ENCODE measurements around the gene OR52D1.

OR52D1 gene

DNA sequence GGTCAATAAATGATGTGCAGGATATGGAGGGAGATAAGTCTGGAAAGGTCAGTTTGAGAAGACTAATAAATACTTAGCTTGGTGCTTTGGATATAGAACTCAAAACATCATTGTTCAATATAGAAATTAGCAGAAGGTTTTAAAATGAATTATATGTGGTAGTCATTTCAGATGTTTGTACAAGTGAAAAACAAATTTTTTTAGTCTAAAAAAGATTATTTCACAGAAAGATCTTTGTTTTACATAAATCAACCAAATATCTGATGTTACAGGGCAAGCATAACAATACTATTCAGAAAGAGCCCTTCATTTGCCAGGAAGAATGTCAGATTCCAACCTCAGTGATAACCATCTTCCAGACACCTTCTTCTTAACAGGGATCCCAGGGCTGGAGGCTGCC lies at the start of gene OR52D1:
TSS of gene OR52D1 (plus strand) at position 301 of the 400 bp plus-strand sequence. CDS start at position 323, 22 bp downstream.
- no peak for DNase-seq (ENCODE audit: low read depth)

DNA sequence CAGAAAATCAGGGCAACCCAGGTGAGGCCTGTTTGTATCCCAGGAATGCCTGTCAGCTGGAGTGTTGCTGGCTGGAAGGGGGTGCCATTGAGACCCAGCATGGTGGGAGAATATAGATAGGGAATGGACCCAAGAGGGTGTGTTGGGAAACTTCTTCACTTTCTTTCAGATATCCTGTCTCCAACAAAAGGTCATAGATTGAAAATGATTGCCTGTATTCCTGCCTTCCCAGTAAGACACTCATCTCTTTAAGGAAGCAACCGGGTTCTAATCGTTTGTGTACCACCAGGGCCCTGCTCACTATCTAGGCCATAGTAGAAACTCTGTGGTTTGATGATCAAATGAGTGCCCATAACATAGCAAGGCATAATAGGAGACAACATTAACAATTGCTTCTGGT lies 47.1 kb upstream of the OR52D1 start, which contains the start of gene OR51I1:
TSS of gene OR51I1 (minus strand) at position 101 of the 400 bp plus-strand sequence. CDS start at position 101, 0 bp downstream.
- no peak for DNase-seq (ENCODE audit: low read depth)

DNA sequence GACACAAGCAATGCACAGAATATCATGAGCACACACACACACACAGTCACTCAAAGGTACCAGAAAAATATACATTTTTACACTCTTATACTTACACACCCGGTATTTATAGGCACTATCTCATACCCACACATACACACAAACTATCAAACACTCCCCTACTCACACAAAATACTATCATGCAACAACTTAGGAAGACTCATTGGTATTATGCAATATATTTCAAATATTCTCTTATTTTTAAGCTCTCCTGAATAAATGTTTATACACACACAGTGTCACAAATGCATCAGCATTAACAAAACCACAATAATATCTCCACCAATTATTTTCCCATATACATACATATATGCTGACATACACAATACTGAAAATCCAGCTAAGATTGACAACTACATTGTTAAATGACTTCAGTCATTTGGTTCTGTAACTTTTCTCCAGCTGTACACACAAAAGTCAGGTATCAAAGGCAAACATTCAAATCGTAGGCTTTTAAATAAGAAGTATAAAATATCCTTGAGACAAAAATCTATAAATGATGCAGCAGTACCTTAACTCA lies 44.6 kb upstream of the OR52D1 start:
- DNase-seq (ENCODE audit: low read depth), result no peak

DNA sequence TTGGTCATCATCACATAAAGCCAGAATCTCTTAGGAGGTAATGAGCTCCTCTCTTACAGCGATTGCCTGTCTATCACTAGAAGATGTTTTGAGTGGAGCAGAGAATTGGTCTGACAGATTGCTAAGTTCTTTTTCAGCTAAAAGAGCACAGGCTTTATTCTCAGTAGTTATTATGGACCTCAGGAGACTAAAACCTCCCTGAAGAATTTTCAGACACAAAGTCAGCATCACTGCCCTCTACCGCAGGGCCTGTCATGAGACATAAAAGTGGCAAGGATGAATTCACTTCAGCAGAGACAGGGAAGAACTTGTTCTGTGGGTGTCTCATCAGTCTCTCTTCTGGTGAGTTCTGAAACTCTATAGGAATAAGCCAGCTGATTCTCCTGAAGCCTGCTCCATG lies 39.5 kb upstream of the OR52D1 start, which contains the start of gene OR51I2:
TSS of gene OR51I2 (plus strand) at position 301 of the 400 bp plus-strand sequence. CDS start 4,166 bp downstream, outside the sequence.
- DNase-seq (ENCODE audit: low read depth), result no peak

DNA sequence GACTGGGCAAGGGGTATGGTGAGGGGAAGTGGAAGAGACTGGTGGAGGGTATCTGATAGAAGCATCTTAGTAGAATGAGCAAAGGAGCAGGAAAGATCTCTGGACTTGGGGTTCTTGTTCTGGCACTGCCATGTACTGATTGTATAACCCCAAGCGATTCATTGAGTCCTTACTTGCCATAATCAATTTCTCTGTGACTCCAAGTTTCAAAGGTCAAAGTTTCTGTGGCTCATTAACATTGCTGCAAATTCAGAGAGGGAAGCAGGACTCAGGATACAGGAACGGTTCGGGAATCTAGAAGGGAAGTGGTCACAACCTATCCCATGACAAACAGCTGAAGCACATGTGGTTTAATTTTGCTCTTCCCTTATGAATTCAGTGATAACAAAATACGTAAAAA lies 39.1 kb upstream of the OR52D1 start:
- DNase-seq (ENCODE audit: low read depth), result no peak

DNA sequence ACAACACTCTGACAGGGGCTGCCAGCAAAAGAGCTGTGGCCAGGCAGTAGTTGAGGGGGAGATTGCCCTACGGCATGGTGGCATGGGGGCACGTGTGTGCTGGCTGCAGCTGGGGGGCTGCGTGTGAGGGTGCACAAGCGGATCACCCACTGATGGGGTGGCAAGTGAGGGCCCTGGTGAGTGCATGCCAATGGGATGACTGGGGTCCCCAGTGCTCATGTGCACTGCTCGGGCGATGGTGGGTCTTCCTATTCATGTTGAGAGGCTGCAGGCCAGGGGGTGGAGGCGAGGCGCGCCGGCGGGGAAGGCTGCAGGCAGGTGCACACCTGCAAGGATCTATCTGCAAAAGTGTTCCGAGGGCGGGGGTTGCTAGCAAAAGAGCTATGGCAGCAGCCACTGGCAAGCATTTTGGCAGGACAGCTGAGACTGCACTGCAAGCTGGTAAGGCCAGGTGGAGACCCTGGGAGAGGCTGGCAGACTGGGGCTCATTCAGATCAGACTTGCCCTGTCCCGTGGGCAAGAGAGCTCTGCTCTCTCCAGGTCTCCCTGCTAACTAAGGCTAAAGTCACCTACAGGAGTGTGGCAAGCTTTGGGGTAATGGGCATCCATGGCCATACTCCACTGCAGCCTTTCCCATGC lies 27.4 kb upstream of the OR52D1 start:
- no peak for DNase-seq (ENCODE audit: low read depth)

DNA sequence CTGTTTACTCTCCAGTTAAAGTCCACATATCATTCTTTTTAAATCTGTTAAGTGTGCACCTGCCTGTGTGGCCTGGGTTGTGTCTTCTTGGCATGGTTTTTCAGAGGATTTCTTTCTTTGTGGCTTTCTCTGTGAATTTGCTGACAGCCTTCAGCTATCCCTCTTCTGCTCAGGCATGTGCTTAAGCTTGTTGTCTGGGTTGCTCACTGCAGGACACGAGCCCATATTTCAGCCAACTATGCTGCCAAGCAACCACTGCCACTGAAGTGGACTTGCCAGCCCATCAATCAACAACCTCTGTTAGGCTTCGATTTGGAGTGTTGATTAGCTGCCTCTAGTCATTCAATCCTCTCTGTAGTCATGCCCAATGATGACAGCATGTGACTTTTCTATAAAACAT lies 21.0 kb upstream of the OR52D1 start:
- DNase-seq (ENCODE audit: low read depth), result no peak

DNA sequence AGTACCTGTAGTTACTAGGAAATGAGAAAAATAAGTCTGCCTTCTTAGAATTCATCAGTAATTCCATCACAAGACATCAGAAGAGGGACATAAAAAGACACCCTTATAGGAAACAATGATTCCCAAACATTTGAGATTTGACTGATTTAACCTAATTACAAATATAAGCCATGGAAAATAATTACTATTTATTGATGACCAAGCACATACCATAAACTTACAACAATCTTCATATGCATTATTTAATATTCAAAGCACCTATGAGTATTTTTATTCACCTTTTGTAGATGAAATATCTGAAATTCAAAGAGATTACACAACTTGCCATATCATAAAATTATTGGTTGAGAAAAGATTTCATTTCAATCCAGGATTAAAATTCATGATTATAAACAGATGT lies 14.6 kb upstream of the OR52D1 start:
- no peak for DNase-seq (ENCODE audit: low read depth)

DNA sequence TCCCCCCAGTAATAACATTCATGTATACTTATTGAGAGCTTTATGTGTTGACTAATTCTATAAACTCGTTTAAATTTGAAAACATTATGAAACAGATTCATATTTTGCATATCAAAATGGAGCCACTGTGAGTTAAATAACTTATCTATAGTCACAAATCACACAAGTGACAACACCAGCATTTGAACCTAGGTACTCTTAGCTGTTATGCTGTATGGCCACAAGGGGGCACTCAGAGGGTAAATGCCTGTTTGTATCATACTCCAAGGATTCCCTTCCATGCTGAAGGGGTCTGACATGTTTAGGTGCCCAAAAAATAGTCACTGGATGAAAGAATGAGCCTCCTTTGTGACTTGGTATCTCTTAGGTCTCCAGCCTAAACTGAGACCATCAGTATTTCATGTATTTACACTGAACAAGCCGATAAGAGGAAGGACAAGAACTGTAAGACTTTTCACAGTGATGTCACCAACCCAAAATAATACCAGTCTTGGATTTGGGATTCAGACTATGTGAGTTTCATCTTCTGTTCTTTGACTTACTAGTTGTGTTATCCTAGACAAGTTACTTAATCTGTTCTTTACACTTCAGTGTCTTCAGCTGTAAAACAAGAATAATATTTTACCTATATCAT lies 12.2 kb upstream of the OR52D1 start:
- DNase-seq (ENCODE audit: low read depth), result peak; percentile 20

DNA sequence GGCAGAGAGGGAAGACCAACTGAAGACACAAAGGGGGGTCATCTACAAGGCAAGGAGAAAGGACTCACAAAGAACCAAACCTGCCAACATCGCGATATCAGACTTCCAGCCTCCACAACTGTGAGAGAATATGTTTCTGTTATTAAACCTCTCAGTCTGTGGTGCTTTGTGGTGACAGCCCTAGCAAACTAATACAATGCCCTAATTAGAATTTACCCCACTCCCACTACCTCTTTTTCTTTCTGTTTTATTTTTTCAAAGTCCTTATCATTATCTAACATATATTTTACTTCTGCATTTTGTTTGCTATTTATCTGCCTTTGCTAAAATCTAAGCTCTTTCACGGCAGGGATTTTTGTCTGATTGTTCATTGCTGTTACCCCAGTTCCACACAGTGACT lies 2.5 kb upstream of the OR52D1 start:
- no peak for DNase-seq (ENCODE audit: low read depth)

DNA sequence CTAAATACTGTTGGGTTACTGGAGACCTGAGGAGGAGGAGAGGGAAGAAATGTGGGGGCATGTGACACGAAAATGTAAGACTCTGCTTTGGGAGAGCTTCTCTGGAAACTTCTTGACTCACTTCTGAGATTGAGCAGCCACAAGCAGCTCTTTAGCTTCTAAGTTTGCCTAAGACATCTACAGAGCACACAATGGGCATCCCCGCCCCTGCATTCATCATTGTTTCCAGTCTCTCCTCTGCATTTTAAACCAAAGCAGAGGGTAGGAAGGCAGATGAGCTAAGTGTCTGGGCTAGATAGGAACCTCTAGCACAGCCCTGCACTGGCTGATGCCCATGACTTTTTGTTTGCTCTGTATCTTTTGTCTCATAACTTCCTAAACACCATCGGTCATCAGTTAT lies 2.1 kb upstream of the OR52D1 start:
- no peak for DNase-seq (ENCODE audit: low read depth)

DNA sequence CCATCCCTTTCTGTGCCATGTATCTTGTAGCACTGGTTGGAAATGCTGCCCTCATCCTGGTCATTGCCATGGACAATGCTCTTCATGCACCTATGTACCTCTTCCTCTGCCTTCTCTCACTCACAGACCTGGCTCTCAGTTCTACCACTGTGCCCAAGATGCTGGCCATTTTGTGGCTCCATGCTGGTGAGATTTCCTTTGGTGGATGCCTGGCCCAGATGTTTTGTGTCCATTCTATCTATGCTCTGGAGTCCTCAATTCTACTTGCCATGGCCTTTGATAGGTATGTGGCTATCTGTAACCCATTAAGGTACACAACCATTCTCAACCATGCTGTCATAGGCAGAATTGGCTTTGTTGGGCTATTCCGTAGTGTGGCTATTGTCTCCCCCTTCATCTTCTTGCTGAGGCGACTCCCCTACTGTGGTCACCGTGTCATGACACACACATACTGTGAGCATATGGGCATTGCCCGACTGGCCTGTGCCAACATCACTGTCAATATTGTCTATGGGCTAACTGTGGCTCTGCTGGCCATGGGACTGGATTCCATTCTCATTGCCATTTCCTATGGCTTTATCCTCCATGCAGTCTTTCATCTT lies 414 bp downstream of the OR52D1 start:
- no peak for DNase-seq (ENCODE audit: low read depth)

DNA sequence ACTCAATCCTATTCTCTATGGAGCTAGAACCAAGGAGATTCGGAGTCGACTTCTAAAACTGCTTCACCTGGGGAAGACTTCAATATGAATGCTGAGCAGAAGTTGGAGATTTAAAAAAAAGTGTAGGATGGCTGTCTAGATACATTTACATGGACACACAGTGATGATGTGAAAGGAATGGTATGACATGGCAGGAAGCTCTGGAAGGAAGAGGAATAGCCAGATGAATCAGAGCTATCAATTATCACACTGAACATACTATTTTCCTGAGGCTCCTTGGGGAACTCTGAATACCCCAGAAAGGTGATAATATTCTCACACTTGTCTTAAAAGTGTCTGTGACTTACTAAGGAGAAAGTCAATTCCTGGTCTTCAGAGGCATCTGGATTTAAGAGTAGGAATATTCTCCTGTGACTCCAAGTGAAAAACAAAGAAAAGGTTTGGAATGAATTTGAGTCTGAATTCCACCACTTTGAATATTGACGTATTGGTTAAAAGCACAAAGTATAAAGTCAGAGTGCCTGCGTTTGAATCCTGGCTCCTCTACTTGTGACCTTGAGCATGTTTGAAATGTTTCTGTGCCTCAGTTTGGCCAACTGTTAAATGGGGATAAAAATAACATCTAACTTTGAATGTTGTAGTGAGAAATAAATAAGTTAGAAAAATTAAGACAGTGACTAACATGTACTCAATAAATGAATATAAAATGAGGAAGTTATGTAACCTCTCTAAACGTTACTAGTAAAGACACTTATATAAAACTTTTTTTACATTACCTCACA lies 1.3 kb downstream of the OR52D1 start:
- no peak for DNase-seq (ENCODE audit: low read depth)

DNA sequence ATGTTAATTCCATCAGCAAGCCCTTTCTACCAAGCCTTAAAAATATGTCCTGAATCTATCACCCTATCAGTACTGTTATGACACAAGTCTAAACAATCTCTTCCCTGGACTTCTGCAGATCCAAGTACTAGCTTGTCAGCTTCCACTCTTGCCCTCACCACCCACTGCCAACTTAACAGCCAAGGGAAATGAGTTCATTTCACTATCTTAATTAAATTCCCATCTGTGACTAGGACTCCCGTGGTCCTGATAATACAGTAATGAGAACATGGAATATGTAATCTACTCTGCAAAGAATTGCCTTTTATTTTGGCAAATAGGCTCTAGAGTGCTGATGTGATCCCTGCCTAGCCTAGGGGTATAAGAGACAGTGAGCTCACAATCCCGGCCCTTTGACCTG lies 11.2 kb downstream of the OR52D1 start:
- DNase-seq (ENCODE audit: low read depth), result no peak

DNA sequence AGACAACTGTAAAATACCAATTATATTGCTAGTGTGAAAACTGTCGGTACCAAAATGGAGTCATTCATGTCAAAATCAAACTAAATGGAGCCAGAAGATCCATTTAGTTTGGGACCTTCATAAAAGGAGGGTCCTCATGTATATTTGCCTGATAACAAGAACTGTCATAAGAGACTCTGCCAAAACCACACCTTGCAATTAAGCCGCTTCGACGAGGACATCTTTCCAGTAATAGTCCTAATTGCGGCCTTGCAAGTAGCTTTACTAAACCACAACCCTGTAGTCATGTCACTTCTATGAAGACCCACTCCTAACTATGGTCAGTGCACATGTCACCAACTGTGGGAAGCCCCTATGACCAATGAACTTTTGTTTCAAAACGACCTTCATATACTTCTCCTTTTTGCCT lies 11.9 kb downstream of the OR52D1 start:
- no peak for DNase-seq (ENCODE audit: low read depth)

DNA sequence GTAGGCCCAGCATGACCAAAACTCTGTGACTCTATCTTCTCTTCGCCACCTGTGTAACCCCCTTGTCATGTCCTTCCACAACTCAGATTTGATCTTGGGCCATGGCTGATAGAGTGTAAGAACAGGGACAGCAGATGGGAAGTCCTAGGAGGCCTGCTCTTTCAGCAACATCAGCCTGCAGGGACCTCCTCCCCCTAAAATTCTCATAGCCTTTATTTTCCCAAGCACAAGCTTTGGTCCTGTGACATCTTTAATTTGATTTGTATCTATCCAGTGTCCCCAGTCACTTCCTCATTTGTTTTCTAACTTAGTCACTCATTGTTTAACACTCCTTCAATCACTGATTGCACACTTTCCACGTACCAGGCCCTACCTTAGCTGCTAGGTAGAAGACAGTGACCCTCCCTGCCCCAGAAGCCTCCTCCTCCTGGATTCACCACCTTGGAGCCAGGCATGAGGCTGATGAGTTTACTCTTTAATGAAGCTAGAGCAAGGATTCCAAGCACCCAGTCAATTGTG lies 16.0 kb downstream of the OR52D1 start:
- DNase-seq (ENCODE audit: low read depth), result no peak

DNA sequence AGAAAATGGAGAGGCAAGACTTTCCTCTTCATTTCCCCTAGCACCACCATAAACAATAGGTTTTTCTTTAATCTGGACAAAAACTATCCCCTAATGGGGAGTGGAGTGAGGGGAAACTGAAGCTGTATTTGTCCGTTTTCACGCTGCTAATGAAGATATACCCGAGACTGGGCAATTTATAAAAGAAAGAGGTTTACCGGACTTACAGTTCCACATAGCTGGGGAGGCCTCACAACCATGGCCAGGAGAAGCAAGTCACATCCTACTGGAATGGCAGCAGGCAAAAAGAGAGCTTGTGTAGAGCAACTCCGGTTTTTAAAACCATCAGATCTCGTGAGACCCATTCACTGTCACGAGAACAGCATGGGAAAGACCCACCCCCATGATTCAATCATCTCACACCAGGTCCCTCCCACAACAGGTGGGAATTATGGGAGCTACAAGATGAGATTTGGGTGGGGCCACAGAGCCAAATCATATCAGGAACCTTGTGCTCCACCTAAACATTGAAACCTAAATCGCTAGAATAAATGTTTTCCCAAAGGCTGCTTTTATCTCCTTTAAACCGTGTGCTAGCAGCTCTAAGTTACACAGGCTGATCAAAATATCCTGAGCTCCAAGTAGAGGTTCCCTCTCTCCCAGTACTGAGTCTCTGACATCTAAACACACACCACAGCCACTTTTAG lies 17.0 kb downstream of the OR52D1 start:
- DNase-seq (ENCODE audit: low read depth), result no peak

DNA sequence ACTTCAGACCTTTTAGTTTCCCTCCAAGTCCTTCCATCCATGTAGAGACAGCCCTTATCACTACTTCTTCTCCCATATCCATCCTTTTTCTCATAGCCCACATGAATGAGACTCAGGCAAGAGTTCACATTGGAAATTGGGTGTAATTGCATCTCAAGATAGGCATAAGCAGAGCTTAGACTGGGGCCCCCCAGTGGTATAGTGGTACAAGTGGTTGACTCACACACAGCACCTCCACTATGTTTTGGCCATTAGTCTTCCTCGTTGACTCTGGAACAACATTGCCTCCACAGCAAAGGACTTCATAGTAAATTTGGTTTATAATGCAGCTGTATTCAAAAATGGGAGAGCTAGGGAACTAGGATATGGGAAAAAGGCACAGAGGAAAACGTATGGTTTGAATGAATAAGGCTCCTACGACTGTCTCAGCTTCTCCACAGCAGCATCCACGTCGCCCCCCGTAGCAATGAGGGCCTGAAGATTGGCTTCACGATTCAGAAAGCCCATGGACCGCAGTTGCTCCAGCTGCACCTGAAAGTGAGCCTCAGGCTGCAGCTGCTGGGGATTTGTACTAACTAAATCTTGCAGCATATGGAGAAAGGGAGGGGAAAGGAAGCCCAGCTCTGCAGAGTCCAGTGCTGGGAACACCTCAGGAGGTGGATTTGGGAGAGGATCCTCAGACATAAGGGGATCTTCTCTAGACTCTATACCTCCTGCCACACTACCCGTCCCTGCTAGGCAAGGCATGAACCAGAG lies 18.9 kb downstream of the OR52D1 start:
- DNase-seq (ENCODE audit: low read depth), result no peak

DNA sequence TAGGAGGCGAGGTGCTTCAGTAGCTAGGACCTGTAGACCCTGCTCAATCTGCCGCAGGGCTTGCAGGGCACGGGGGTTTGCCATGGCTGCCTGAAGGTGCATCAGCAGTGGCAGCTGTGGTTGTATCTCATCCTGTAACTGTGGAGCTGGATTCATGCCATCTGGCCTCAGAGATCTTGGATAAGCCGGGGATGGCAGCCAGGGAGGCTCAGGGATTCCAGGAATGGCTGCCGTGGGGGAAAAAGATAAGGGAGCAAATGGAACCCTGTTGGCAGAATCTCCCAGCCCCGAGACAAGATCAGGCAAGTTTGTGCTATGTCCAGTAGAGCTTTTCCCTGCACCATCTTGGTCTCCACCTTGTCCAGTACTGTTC lies 19.4 kb downstream of the OR52D1 start:
- DNase-seq (ENCODE audit: low read depth), result no peak

DNA sequence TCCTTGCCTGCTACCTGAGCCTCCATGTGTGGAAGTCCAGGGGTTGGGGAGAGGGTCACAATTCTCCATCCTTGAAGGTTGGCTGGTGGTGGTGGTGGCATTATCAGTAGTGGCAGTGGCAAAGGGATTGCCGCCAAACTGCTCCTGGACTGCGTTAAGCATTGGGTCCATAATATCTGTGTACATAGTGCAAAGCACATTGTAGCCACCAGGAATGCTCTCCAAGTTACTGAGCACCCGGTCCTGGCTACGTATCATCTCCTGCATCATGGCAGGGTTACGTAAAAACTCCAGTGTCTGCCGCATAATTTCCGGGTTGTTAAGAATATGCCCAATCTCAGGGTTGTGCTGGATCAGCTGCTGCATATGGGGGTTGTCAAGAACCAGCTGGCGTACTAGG lies 20.1 kb downstream of the OR52D1 start:
- DNase-seq (ENCODE audit: low read depth), result no peak

DNA sequence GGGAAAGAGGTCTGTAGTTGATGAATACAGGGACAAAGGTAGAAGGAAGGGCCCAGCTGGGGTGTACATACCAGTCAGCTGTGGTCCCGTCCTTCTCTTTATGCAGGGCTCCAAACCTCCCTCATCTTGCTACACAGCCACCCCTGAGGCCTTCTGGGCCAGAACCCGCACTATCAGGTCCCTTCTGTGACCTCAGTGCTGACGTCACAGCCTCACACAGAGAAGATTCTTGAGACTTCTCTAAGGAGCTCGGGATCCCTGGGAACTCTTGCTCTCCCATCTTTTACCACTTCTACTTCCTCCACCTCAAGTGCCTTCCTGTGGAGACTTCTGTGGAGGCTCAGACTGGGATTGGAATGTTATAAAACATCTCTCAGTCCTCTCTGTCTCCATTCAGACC lies 21.3 kb downstream of the OR52D1 start, which contains the start of gene UBQLN3:
TSS of gene UBQLN3 (minus strand) at position 155 of the 400 bp plus-strand sequence. CDS start 399 bp downstream, outside the sequence.
- no peak for DNase-seq (ENCODE audit: low read depth)

Measured in HS-27A (cell line).